Stimulated activated CD8-positive, alpha-beta memory T cell treated with anti-CD3 and anti-CD28 coated beads, Interleukin-7, amount 100 ng/mL, for 24 hours (primary cell): Measurements from ENCODE around the gene SMIM29.
"Not testable (repeated sequence)": the region's sequence is repeated elsewhere in the genome, so short reads cannot be mapped to it uniquely, and the experiment has no call there.

Experiments
- DNase-seq: peaks from one replicate; pipeline ENCODE4 v3.0.0-alpha.2; 2020; ENCODE audit warnings: low read depth

Gene SMIM29

GRCh38 chr6:34248727-34249468 is at the start of gene SMIM29:
Gene SMIM29 (minus strand): TSS chr6:34249006. CDS start chr6:34247791, 1,215 bp downstream.
- DNase-seq, result peak; percentile 96

- no peak for DNase-seq
Observed at GRCh38 chr6:34295721-34296120, 46.9 kb upstream of the SMIM29 start.

- DNase-seq, result no peak
Observed at GRCh38 chr6:34292954-34293353, 44.1 kb upstream of the SMIM29 start.

GRCh38 chr6:34289137-34289536 is 40.3 kb upstream of the SMIM29 start:
- no peak for DNase-seq

- no peak for DNase-seq
Observed at GRCh38 chr6:34288581-34288980, 39.8 kb upstream of the SMIM29 start.

- DNase-seq, result no peak
Observed at GRCh38 chr6:34285448-34286164, 36.8 kb upstream of the SMIM29 start.

- no peak for DNase-seq
Observed at GRCh38 chr6:34284563-34285447, 36.0 kb upstream of the SMIM29 start.

GRCh38 chr6:34281702-34282334 is 33.0 kb upstream of the SMIM29 start:
- no peak for DNase-seq

GRCh38 chr6:34280216-34280615 is 31.4 kb upstream of the SMIM29 start:
- no peak for DNase-seq

GRCh38 chr6:34278833-34279232 is 30.0 kb upstream of the SMIM29 start:
- DNase-seq, result no peak

- DNase-seq, result no peak
Observed at GRCh38 chr6:34277763-34278112, 28.9 kb upstream of the SMIM29 start.

GRCh38 chr6:34276881-34277762 is 28.3 kb upstream of the SMIM29 start:
- no peak for DNase-seq

- DNase-seq, result no peak
Observed at GRCh38 chr6:34276191-34276590, 27.4 kb upstream of the SMIM29 start.

GRCh38 chr6:34275128-34275804 is 26.5 kb upstream of the SMIM29 start:
- DNase-seq, result no peak

GRCh38 chr6:34274129-34274528 is 25.3 kb upstream of the SMIM29 start:
- DNase-seq, result no peak

GRCh38 chr6:34273242-34273805 is 24.5 kb upstream of the SMIM29 start:
- DNase-seq, result no peak

GRCh38 chr6:34272013-34272926 is 23.5 kb upstream of the SMIM29 start:
- DNase-seq, result no peak

- not testable (repeated sequence) for DNase-seq
Observed at GRCh38 chr6:34269658-34270341, 21.0 kb upstream of the SMIM29 start.
